Fibroblast of lung (primary cell): ENCODE data around the gene APC2. TPM values are rescaled to one million over a fixed set of nuclear protein-coding genes. Genes with fewer than 3 reads are reported as not detected.
"Not testable (repeated sequence)": the region's sequence is repeated elsewhere in the genome, so short reads cannot be mapped to it uniquely, and the experiment has no call there.

Experiments
- DNase-seq, 2 donors: peaks; one replicate each; pipeline versions ENCODE4 v3.0.0 to v3.0.0-alpha.2; 2010; ENCODE audit warnings: low read depth in 2 of 2
- H2AFZ ChIP-seq: 2 replicates; pipeline ENCODE4 v1.5.1; 2012; ENCODE audit warnings: low read length, control low read depth, inconsistent platforms
- H3K27ac ChIP-seq: 2 replicates; pipeline ENCODE4 v1.5.1; 2011; ENCODE audit warnings: low read length, control low read depth; ENCODE audit not compliant: insufficient read depth
- H3K27me3 ChIP-seq: 2 replicates; pipeline ENCODE4 v1.5.1; 2011; ENCODE audit warnings: mild to moderate bottlenecking, low read length; ENCODE audit not compliant: control insufficient read depth, insufficient read depth
- H3K36me3 ChIP-seq: 2 replicates; pipeline ENCODE4 v1.5.1; 2011; ENCODE audit warnings: low read length; ENCODE audit not compliant: control insufficient read depth, insufficient read depth
- H3K4me1 ChIP-seq: 2 replicates; pipeline ENCODE4 v1.5.1; 2011; ENCODE audit warnings: low read length; ENCODE audit not compliant: control insufficient read depth, insufficient read depth; ENCODE audit errors: extremely low read depth
- H3K4me2 ChIP-seq: 2 replicates; pipeline ENCODE4 v1.5.1; 2011; ENCODE audit warnings: low read length, control low read depth; ENCODE audit not compliant: insufficient read depth; ENCODE audit errors: extremely low read depth
- H3K4me3 ChIP-seq, 4 experiments: fragments of 200-600 bp in 1 of 4; sonication (generic) in 1 of 4; replicated peaks in 1 of 4; 2 replicates each; pipeline ENCODE4 v1.5.1; 2011 to 2016; ENCODE audit warnings: low read length in 4 of 4, low read depth in 3 of 4, mild to moderate bottlenecking in 3 of 4, control low read depth in 2 of 4, inconsistent platforms in 1 of 4, mixed read lengths in 1 of 4; ENCODE audit not compliant: insufficient read depth in 1 of 4; ENCODE audit errors: control extremely low read depth in 1 of 4
- H3K79me2 ChIP-seq: 2 replicates; pipeline ENCODE4 v1.5.1; 2012; ENCODE audit warnings: mild to moderate bottlenecking, low read length, inconsistent platforms; ENCODE audit not compliant: control insufficient read depth, insufficient read depth
- H3K9ac ChIP-seq: 2 replicates; pipeline ENCODE4 v1.5.1; 2011; ENCODE audit warnings: mild to moderate bottlenecking, low read length, control low read depth; ENCODE audit not compliant: insufficient read depth
- H3K9me3 ChIP-seq: 2 replicates; pipeline ENCODE4 v1.5.1; 2012; ENCODE audit warnings: low read depth, low read length; ENCODE audit not compliant: control insufficient read depth, insufficient read depth
- H4K20me1 ChIP-seq: 2 replicates; pipeline ENCODE4 v1.5.1; 2011; ENCODE audit warnings: low read length; ENCODE audit not compliant: control insufficient read depth, insufficient read depth; ENCODE audit errors: extremely low read depth
- EZH2 ChIP-seq: IDR thresholded peaks from 2 replicates; pipeline ENCODE4 v1.5.1; 2012; ENCODE audit warnings: low read length, control low read depth, mild to moderate bottlenecking; ENCODE audit errors: missing control alignments
- polyA plus RNA-seq, 2 donors: library from polyadenylated mRNA; depleted of rRNA in 1 of 2; stranded (reverse) in 1 of 2; unstranded in 1 of 2; fragments of >200 nt; gene quantifications; 2 replicates each; pipeline ENCODE4 v1.2.1, GENCODE V29; 2011 to 2012; ENCODE audit warnings: missing spikeins in 1 of 2
- total RNA-seq: library from RNA; depleted of rRNA; stranded (reverse); fragments of >200 nt; gene quantifications from 2 replicates; pipeline ENCODE4 v1.2.1, GENCODE V29; 2014
- TF ChIP-seq, protein P1 (sequence below), 2 donors: IDR thresholded peaks in 1 of 2; conservative IDR thresholded peaks in 1 of 2; 1 replicate in 1 of 2; 2 replicates in 1 of 2; pipeline ENCODE4 v1.5.1; 2011 to 2012; ENCODE audit warnings: low read length in 2 of 2, control low read depth in 1 of 2, inconsistent platforms in 1 of 2, low read depth in 1 of 2, mild to moderate bottlenecking in 1 of 2

Gene APC2
- total and polyA plus RNA-seq, 2 donors (not counting 1 experiment from before 2014, with no cell fraction given): 0.01 to 0.50 TPM

DNA sequence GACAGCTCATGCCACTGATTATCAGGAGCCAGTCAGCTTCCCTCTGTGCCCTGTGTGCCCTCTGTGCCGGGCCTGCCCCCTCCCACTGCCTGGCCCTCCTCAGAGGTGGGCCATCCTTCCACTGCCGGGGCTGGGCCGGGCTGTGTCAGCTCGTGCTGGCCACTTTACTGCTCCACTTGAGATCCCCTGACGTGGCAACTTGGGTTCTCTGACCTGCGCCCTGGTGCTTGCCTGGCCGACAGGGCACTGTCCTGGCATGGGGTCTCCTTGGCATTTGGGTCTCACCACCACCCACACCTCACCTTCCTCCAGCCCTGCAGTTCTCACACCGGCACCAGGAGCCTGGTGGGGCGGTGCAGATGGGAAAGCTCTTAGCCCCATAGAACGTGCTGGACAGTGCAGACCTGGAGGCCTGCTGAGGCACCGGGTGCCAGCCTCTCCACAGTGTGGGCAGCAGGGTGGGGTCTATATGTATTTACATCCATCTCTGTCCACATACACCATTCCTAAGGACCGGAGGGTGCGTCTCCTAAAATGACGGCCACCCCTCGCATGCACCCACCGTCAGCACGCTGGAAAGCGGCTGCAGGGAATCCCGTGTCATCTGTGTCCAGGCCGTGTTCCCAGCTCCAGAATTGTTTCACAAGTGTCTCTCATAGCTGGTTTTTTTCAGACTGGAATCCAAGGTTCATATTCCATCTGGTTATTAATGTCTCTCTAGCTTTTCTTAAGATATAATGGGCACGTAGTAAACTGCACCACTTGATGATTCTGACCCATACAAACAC, 30.8 kb upstream of the APC2 start:
- no peaks in the 10 kb centered on the region for H4K20me1 ChIP-seq
- no peak for DNase-seq
- no peak overlapping the region for H2AFZ ChIP-seq

DNA sequence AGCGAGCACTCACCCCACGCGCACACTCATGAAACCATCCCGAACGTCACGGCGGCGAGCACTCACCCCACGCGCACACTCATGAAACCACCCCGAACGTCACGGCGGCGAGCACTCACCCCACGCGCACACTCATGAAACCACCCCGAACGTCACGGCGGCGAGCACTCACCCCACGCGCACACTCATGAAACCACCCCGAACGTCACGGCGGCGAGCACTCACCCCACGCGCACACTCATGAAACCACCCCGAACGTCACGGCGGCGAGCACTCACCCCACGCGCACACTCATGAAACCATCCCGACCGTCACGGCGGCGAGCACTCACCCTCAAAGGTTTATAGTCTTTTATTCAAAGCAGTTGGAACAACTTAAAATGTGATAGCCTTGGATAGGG, 29.8 kb upstream of the APC2 start:
- H3K36me3 ChIP-seq: peaks cover 60% of the 10 kb centered on the region
- H4K20me1 ChIP-seq: not testable (repeated sequence)

More for the DNA sequence above, 30.8 kb upstream of the APC2 start:
- peaks cover 54% of the 10 kb centered on the region for H3K36me3 ChIP-seq
- H3K4me3 ChIP-seq: no peak overlapping the region
- no peaks in the 10 kb centered on the region for H3K27me3 ChIP-seq
- peaks cover 87% of the 10 kb centered on the region for H3K79me2 ChIP-seq
- H3K9ac ChIP-seq: no peak overlapping the region
- H3K9me3 ChIP-seq: no peaks in the 10 kb centered on the region
- H3K4me1 ChIP-seq: peaks cover 19% of the 10 kb centered on the region
- no peak overlapping the region for H3K27ac ChIP-seq
- H3K4me2 ChIP-seq: no peak overlapping the region
- TF ChIP-seq EZH2: no peak
- TF ChIP-seq, protein P1, sequence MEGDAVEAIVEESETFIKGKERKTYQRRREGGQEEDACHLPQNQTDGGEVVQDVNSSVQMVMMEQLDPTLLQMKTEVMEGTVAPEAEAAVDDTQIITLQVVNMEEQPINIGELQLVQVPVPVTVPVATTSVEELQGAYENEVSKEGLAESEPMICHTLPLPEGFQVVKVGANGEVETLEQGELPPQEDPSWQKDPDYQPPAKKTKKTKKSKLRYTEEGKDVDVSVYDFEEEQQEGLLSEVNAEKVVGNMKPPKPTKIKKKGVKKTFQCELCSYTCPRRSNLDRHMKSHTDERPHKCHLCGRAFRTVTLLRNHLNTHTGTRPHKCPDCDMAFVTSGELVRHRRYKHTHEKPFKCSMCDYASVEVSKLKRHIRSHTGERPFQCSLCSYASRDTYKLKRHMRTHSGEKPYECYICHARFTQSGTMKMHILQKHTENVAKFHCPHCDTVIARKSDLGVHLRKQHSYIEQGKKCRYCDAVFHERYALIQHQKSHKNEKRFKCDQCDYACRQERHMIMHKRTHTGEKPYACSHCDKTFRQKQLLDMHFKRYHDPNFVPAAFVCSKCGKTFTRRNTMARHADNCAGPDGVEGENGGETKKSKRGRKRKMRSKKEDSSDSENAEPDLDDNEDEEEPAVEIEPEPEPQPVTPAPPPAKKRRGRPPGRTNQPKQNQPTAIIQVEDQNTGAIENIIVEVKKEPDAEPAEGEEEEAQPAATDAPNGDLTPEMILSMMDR (conservative IDR thresholded peaks at IDR 0.05 in 1 of 2, IDR thresholded peaks at IDR 0.05 in 1 of 2; ENCODE audit: low read depth in 1 of 2, low read length in 2 of 2): no peak

DNA sequence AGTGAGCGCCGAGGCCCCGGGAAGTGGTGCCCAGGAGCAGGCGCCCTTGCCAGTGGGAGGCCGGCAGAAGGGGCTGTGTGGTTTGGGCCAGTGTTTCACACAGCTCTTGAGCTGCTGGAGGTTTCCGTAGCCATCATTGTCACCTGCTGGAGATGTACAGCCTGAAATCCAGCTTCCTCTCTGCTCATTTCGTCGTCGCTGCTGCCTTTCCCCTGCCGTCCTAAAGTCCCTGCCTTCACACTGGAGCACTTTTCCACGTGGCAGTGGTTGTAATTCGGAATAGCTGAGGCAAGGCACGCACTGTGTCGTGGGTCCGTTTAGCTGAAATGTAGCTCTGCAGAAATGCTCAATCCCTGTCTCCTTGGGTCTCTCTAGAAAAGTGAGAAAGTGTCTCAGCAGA, 29.3 kb upstream of the APC2 start:
- Histone ChIP-seq H2AFZ (no peak overlapping the region), H3K27ac (no peak overlapping the region), H3K4me1 (peaks cover 14% of the 10 kb centered on the region), H3K36me3 (peaks cover 65% of the 10 kb centered on the region), H3K4me2 (no peak overlapping the region), H3K9ac (no peak overlapping the region), H3K9me3 (no peaks in the 10 kb centered on the region), H3K27me3 (no peaks in the 10 kb centered on the region), H4K20me1 (no peaks in the 10 kb centered on the region), H3K79me2 (peaks cover 83% of the 10 kb centered on the region), H3K4me3 (no peak overlapping the region)
- no peak for DNase-seq
- TF ChIP-seq EZH2: no peak
- TF ChIP-seq, protein P1 (conservative IDR thresholded peaks at IDR 0.05 in 1 of 2, IDR thresholded peaks at IDR 0.05 in 1 of 2; ENCODE audit: low read depth in 1 of 2, low read length in 2 of 2): no peak

More for the DNA sequence above, 29.8 kb upstream of the APC2 start:
- DNase-seq, H3K27ac ChIP-seq, H3K9me3 ChIP-seq, H3K27me3 ChIP-seq, H2AFZ ChIP-seq, H3K4me2 ChIP-seq, H3K4me3 ChIP-seq, H3K9ac ChIP-seq: not testable (repeated sequence)
- peaks cover 16% of the 10 kb centered on the region for H3K4me1 ChIP-seq
- peaks cover 83% of the 10 kb centered on the region for H3K79me2 ChIP-seq
